Head of caudate nucleus (tissue), 42 donors: ENCODE data around the gene SEMA3F.
A peak's percentile ranks its signal among the peaks of the same experiment; 100 is the strongest.

Experiments
- DNase-seq, 42 donors: peaks; one replicate each; pipeline versions ENCODE4 v3.0.0 to v3.0.0-alpha.2; 2020 to 2021; ENCODE audit warnings: mixed read lengths in 7 of 42
- intact Hi-C: fragments of 100-400 bp; cut with DNase I; formaldehyde crosslinking; loops from one replicate; pipeline ENCODE4 v1.15.0; 2022

The SEMA3F gene

DNA sequence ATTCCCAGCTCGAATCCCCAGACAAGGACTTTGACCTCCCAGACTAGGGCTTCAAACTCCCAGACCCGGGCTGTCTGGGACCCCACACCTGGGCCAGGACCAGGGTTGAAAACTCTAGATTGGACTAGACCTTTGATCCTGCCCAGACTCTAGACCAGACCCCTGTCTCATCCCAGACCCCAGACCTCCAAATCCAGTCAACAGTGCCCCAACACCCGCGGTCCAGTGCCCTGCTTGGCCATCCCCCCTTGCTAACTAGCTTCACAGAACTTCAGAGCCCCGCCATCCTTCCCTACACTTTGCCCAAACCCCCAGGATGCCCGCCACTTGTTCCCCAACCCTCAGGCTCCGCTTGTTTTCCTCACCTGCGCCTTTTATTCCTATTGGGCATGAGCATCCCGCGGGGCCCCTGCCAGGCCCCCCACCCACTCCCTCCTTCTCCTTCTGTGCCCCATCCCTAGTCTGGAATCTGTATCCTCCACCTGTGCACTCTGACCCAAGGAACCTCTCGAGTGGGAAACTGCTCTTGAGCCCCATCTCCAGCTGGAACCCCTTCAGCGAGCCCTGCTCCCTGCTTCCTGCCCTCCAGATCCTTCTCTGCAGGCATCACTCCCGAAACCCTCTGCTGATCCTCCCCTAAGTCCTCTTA, 81.5 kb downstream of the SEMA3F start:
- intact Hi-C loops: no loop called here
- no peak for DNase-seq

DNA sequence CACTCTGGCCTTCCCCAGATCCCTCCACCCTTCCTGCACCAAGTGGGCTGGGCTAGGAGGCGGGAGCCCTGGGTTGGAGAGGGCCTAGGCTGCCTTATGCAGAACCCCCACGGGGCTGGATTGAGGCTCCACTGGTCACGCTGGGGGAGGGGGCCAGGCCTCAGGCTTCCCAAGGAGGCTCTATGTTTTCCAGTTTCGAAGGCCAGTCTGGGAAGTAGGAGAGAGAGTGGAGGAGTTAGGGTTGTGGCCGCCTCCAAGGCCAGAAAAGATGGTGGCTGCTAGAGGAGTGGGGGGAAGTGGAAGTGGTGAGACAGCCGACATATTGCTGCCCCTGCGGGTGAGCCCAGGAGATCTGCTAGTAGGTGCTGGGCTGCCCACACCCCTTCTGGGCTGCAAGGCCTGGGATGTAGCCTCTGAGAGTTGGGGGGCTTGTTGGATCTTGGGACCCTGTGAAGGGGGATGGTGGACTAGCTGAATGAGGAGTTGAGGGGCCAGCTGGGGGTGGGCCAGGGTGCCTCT, 82.1 kb downstream of the SEMA3F start:
- peak in 3 of 42 donors; percentile 35 to 61 (median 51) for DNase-seq
- intact Hi-C loops: no loop called here

GRCh38 chr3:50237754-50238548, 82.8 kb downstream of the SEMA3F start:
- peak in 41 of 42 donors; percentile 55 to 90 (median 77) for DNase-seq
- intact Hi-C loops: no loop called here

GRCh38 chr3:50238549-50239026, 83.5 kb downstream of the SEMA3F start:
- intact Hi-C loops: no loop called here
- DNase-seq: peak in 41 of 42 donors; percentile 52 to 87 (median 70)
